VCaP (cell line): Measurements from ENCODE around the gene ZNF365.
A peak's percentile ranks its signal among the peaks of the same experiment; 100 is the strongest.

Source experiments
- H3K27ac ChIP-seq: fragments of 450-650 bp; 2 replicates; pipeline ENCODE4 v1.5.1; 2017
- TF ChIP-seq, protein P1 (sequence below): fragments of 450-650 bp; conservative IDR thresholded peaks from 2 replicates; pipeline ENCODE4 v1.5.1; 2017; ENCODE audit warnings: mild to moderate bottlenecking, moderate library complexity

The ZNF365 gene

DNA sequence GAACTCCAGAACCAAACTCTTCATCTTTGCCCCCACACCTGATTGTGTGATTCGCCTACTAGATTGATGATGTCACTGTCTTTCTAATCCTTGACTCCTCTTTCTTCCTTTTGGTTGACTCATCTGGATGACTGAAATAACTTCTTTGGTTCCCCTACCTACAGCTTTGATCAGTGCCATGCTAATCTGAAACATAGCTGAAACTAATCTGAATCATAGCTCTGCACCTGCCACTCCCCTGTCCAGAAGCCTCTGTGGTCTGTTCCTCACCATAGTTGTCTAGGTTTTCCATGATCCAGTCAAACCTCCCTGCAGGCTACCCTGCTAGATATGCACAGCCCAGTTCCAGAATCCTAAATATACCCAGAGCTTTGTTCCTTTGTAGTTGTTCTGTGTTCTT, 51.9 kb downstream of the ZNF365 start:
- TF ChIP-seq, protein P1, sequence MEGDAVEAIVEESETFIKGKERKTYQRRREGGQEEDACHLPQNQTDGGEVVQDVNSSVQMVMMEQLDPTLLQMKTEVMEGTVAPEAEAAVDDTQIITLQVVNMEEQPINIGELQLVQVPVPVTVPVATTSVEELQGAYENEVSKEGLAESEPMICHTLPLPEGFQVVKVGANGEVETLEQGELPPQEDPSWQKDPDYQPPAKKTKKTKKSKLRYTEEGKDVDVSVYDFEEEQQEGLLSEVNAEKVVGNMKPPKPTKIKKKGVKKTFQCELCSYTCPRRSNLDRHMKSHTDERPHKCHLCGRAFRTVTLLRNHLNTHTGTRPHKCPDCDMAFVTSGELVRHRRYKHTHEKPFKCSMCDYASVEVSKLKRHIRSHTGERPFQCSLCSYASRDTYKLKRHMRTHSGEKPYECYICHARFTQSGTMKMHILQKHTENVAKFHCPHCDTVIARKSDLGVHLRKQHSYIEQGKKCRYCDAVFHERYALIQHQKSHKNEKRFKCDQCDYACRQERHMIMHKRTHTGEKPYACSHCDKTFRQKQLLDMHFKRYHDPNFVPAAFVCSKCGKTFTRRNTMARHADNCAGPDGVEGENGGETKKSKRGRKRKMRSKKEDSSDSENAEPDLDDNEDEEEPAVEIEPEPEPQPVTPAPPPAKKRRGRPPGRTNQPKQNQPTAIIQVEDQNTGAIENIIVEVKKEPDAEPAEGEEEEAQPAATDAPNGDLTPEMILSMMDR: no peak
- H3K27ac ChIP-seq: no peak overlapping the region

DNA sequence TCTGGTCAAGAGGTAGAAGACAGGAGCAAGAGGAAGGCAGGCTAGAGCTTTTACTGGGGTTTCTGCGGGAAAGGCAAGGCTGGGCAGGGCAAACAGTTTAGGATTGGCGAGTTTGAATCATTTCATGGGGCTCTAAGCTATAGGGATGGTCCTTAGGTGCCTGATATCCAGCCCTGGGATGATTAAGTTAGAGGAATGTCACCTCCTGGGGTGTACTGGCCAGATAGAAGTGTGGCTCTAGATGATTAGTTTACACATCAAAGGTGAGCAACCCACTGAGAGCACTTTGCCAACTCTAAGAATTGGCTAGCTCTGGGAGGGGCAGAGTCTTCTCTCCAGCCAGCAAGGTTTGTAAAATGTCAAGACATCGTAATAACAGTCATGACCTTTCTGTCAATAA, 52.4 kb downstream of the ZNF365 start:
- H3K27ac ChIP-seq: no peak overlapping the region
- TF ChIP-seq, protein P1: no peak

DNA sequence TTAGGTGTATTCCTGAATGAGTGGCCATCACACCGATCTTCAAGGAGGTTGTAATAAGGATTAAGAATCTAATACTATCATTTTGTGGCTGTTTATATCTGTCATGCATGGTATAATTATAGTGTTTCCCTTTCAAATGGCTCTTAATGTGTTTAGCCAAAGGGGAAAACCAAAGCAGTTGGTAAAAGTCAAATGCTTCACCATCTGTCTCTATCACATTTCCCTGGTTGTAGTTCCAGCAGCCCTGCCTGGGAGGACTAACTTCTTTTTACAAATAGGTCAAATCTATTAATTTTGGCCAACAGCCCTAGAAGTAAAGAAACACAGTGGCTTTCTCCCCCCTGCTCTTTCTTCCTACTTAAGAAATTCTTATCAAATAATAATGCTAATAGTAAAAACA, 56.7 kb downstream of the ZNF365 start:
- TF ChIP-seq, protein P1: no peak
- no peak overlapping the region for H3K27ac ChIP-seq

DNA sequence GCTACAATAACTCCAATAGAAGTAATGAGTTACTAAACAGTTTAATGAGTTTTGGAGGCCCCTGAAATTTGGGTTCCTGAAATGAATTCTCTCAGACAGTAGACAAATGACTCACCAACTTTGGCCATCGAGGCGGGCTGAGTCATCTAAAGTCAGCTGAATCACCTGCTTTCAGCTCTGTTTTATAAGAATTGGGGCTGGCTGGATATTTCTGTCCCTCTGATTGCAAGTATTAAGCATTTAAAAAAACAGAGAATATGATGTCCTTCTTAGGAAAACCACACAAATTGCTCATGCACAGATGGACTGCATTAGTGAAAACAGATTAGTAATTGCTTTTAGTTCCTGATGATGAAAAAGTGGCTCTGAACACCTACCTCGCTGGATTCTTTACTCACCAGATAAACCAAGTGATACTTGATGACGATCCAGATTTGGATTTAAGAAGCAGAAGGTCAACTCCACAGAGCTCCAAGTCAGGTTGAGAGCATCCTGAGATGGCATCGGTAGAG, 59.1 kb downstream of the ZNF365 start:
- TF ChIP-seq, protein P1: no peak
- H3K27ac ChIP-seq: no peak overlapping the region

DNA sequence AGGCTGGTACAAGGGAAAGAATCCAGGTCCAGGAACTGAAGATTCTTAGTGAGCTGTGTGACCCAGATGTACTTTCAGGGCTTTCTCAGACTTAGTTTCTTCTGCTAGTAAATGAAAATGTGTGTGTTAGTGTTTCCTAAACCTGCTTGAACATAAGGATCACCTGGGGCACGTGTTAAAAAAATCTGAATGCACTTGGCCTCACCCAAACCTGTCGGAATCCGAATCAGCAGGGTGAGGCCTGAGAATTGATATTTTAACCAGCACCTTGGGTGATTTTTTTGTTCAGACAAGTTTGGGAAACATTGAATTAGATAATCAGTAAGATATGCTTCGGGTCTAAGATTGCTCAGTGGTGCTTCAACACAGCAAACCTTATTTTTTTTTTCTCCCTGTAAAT, 59.7 kb downstream of the ZNF365 start:
- no peak overlapping the region for H3K27ac ChIP-seq

DNA sequence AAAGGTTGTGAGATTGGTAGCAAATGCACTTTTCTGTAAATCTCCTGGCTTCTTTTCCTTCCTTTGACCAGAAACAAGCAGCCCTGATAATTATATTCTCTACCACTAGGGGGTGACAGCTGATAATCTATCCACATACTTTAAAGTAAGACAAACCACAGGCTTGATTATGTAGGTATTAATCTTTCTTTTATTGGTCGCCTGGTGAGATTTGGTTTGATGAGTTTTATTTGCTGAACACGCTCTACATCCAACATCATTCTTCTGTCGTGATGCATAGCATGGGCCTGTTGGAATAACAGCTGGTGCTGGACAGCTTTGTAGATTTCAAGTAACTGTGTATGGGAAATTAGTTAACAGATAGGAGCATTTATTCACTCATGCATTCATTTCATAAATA, 63.5 kb downstream of the ZNF365 start:
- TF ChIP-seq, protein P1: peak; percentile 83
- H3K27ac ChIP-seq: no peak overlapping the region

More for the DNA sequence above, 59.7 kb downstream of the ZNF365 start:
- TF ChIP-seq, protein P1: no peak

DNA sequence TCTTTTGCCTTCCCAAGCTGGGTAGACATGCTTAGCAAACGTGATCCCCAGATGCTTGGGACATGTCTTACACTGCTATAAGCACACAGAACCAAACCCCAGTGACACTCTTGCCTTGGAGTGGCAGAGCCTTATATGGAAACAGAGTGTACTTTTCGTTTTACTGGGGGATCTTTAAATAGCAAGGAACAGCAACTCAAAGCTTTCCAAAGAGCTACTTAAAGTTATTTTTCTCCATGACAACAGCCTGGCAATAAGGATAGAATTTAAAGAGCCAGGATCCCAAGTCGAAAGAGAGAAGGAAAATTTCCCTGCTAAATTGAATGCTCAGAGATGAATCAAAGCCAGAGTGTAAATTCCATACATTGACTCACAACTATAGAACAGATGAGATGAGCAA, 67.8 kb downstream of the ZNF365 start:
- H3K27ac ChIP-seq: no peak overlapping the region
- TF ChIP-seq, protein P1: no peak
